Mesothelial cell of epicardium (in vitro differentiated cells): ENCODE measurements around the gene PXN. TPM values are rescaled to one million over a fixed set of nuclear protein-coding genes. Genes with fewer than 3 reads are reported as not detected.
"Not testable (repeated sequence)": the region's sequence is repeated elsewhere in the genome, so short reads cannot be mapped to it uniquely, and the experiment has no call there.

ENCODE experiments used
- DNase-seq, 2 experiments: peaks; one replicate each; pipeline ENCODE4 v3.0.0; 2021; ENCODE audit warnings: low spot score in 2 of 2; ENCODE audit not compliant: unreplicated experiment in 2 of 2
- H3K27ac Mint-ChIP-seq: 2 replicates; pipeline ENCODE4 v1.8.0; 2021; ENCODE audit warnings: mixed read lengths
- H3K27me3 Mint-ChIP-seq: 2 replicates; pipeline ENCODE4 v1.8.0; 2021; ENCODE audit warnings: low read depth, mixed read lengths
- H3K36me3 Mint-ChIP-seq: 2 replicates; pipeline ENCODE4 v1.8.0; 2021; ENCODE audit warnings: mixed read lengths
- H3K4me1 Mint-ChIP-seq: 2 replicates; pipeline ENCODE4 v1.8.0; 2021; ENCODE audit warnings: mixed read lengths
- H3K4me3 Mint-ChIP-seq: 2 replicates; pipeline ENCODE4 v1.8.0; 2021; ENCODE audit warnings: mild to moderate bottlenecking, moderate library complexity, mixed read lengths
- H3K9me3 Mint-ChIP-seq: 2 replicates; pipeline ENCODE4 v1.8.0; 2021; ENCODE audit warnings: mixed read lengths
- CTCF ChIP-seq: fragments of 200-600 bp; sonication (generic); IDR thresholded peaks from one replicate; pipeline ENCODE4 v1.5.0; 2021; ENCODE audit warnings: antibody characterized with exemption; ENCODE audit not compliant: unreplicated experiment
- total RNA-seq: library from RNA; stranded (reverse); gene quantifications from 3 replicates; pipeline ENCODE4 v1.2.1, GENCODE V29; 2021

Gene PXN
- total RNA-seq, 1 donor from 2014 or later, result 117 TPM

DNA sequence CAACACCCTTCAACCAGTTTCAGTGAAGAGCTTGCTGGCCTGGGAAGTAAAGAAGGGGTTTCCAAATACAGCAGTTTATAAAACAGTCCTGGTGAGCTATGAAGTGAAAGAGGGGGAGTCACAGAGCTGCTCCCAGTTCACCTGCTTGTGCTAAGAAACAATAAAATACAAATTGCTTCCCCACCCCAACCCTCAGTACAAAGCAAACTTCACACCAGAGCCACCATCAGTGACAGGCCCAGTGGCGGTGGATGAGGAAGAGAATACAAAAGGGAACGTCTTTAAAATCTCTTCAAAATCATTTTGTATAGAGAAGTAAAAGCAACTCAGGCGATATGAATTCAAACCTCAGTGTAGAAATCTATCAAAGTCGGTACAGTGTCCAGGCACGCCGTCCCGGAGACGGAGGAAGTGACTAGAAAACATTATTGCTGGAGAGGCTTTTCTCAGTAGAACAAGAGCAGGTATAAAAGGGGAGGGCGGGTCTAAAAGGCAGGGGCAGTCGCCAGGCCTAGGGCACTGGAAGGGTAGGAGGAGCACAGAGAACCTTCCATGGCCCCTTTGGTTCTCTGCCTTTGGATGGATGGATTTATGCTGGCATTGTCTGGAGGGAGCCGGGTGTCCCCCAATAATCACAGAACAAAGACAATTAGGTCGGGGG lies 54.2 kb downstream of the PXN start:
- DNase-seq, result no peak
- Mint-ChIP-seq H3K4me1 (no peaks in the 10 kb centered on the region), H3K27me3 (no peaks in the 10 kb centered on the region), H3K4me3 (no peak overlapping the region), H3K27ac (no peak overlapping the region), H3K9me3 (peaks cover 2% of the 10 kb centered on the region), H3K36me3 (peaks cover 37% of the 10 kb centered on the region)
- TF ChIP-seq CTCF, result no peak

GRCh38 chr12:120209851-120210250 lies 55.7 kb downstream of the PXN start:
- H3K9me3 Mint-ChIP-seq, result peaks cover 9% of the 10 kb centered on the region
- no peak for TF ChIP-seq CTCF

GRCh38 chr12:120207227-120207626 lies 58.3 kb downstream of the PXN start:
- Mint-ChIP-seq H3K36me3 (peaks cover 31% of the 10 kb centered on the region), H3K4me1 (peaks cover under 1% of the 10 kb centered on the region), H3K27ac (no peak overlapping the region), H3K4me3 (no peak overlapping the region), H3K9me3 (peaks cover 9% of the 10 kb centered on the region), H3K27me3 (no peaks in the 10 kb centered on the region)
- no peak for TF ChIP-seq CTCF
- no peak for DNase-seq

More at GRCh38 chr12:120209851-120210250, 55.7 kb downstream of the PXN start:
- peaks cover 39% of the 10 kb centered on the region for H3K36me3 Mint-ChIP-seq
- no peaks in the 10 kb centered on the region for H3K4me1 Mint-ChIP-seq
- DNase-seq, result no peak
- no peak overlapping the region for H3K27ac Mint-ChIP-seq
- H3K27me3 Mint-ChIP-seq, result no peaks in the 10 kb centered on the region
- no peak overlapping the region for H3K4me3 Mint-ChIP-seq

GRCh38 chr12:120206781-120207180 lies 58.7 kb downstream of the PXN start:
- not testable (repeated sequence) for H3K4me3 Mint-ChIP-seq, H3K27ac Mint-ChIP-seq

DNA sequence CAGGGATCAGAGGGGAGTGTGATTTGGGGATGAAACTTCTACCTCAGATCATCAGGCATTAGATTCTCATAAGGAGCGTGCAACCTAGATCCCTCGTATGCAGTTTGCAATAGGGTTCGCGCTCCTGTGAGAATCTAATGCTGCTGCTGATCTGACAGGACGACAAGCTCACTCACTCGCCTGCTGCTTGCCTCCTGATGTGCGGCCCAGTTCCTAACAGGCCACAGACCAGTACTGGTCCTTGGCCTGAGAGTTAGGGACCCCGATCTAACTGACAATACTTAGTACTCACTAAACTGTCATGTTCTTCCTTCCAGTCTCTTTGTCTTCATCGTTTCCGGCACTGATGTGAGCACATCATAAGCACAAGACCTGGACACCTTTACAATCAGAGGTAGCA lies 59.3 kb downstream of the PXN start:
- Mint-ChIP-seq H3K36me3 (peaks cover 21% of the 10 kb centered on the region), H3K27ac (no peak overlapping the region), H3K4me3 (no peak overlapping the region), H3K27me3 (no peaks in the 10 kb centered on the region), H3K9me3 (peaks cover 9% of the 10 kb centered on the region), H3K4me1 (peaks cover 3% of the 10 kb centered on the region)
- no peak for TF ChIP-seq CTCF
- no peak for DNase-seq

More at GRCh38 chr12:120206781-120207180, 58.7 kb downstream of the PXN start:
- not testable (repeated sequence) for H3K27me3 Mint-ChIP-seq, DNase-seq, H3K4me1 Mint-ChIP-seq, H3K9me3 Mint-ChIP-seq
- H3K36me3 Mint-ChIP-seq, result peaks cover 27% of the 10 kb centered on the region

DNA sequence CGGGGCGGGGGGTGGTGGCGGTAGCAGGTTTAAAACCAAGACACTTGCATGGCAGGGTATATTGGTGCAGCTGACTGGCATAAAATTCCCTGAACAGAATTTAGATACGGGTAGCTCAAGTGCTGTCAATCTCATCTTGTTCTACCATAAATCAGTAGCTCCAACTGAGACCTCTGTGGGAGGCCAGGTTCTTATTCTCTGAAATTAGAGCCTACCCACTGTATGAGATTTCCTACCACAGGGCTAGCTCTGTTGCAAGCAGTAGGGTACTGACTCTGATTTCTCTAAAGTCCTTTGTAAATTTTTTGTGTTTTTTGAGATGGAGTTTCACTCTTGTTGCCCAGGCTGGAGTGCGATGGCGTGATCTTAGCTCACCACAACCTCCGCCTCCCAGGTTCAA lies 61.4 kb downstream of the PXN start:
- DNase-seq, result no peak
- H3K4me1 Mint-ChIP-seq, result peaks cover 14% of the 10 kb centered on the region
- peaks cover 1% of the 10 kb centered on the region for H3K27me3 Mint-ChIP-seq
- H3K36me3 Mint-ChIP-seq, result peaks cover 21% of the 10 kb centered on the region
- H3K27ac Mint-ChIP-seq, result no peak overlapping the region
- no peak overlapping the region for H3K4me3 Mint-ChIP-seq
- H3K9me3 Mint-ChIP-seq, result peaks cover 9% of the 10 kb centered on the region
- no peak for TF ChIP-seq CTCF
